ENCODE data around the gene NEK8. TPM values are rescaled to one million over a fixed set of nuclear protein-coding genes. Genes with fewer than 3 reads are reported as not detected.

Gene NEK8
- total and polyA plus RNA-seq, 10 donors, result 7.3 to 17.6 (median 12.1) TPM

- Histone ChIP-seq H3K9me3 (no peaks in the 10 kb centered on the region), H3K4me1 (no peaks in the 10 kb centered on the region), H3K27ac (no peak overlapping the region), H3K36me3 (peaks cover 14 to 87% (median 71%) of the 10 kb centered on the region in 6 donors), H3K4me3 (no peak overlapping the region), H3K27me3 (replicated peaks in 1 of 7) (no peaks in the 10 kb centered on the region)
- DNase-seq, result no peak
- WGBS, 5 donors, result 77 to 92% (median 82%) methylated on average over 3 of the region's 3 CpGs
- intact Hi-C loops (cut with DNase I; ENCODE audit: low total_unique reads), result no loop called here
- TF ChIP-seq POLR2AphosphoS5 (IDR thresholded peaks at IDR 0.05), result no peak
- TF ChIP-seq POLR2A (IDR thresholded peaks at IDR 0.05), result no peak
- TF ChIP-seq CTCF (IDR thresholded peaks at IDR 0.05 in 8 of 11, conservative IDR thresholded peaks at IDR 0.05 in 3 of 11), result no peak
Measured at GRCh38 chr17:28702752-28703150, 25.8 kb upstream of the NEK8 start.

DNA sequence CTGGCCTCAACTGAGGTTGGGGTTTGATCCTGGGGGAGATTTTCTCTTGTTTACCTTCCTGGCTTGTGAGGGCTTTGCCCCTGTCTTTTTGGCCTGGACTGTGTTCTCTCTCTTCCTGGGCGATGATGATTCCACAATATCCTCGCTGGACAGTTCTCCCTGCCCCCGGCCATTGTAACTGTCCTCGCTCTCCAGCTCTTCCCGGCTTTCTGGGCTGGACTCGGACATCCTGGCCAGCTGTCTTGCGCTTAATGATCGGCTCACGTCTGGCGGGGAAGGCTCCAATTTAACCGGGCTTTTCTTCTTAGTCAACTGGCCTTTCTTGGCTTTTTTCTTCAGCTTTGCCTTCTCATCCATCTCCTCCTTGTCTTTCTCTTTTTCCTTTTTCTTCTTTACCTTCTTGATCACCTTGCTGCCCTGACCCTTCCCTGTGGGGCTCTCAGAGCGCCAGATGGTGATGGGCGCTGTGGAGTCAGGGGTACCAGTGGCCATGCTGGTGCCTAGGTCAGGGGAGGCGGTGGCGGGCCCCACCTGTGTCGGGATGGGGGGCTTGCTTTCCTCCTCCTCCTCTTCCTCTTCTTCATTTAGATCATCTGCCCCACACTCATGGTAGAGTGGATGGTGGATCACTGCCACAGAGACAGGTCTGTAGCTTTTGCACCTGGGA lies 24.9 kb upstream of the NEK8 start:
- peaks cover 9 to 78% (median 62%) of the 10 kb centered on the region in 6 donors for H3K36me3 ChIP-seq
- DNase-seq, result no peak
- no peaks in the 10 kb centered on the region for H3K9me3 ChIP-seq
- no peak overlapping the region for H3K4me3 ChIP-seq
- no peaks in the 10 kb centered on the region for H3K4me1 ChIP-seq
- H3K27ac ChIP-seq, result no peak overlapping the region
- WGBS, 5 donors, result 84 to 93% (median 88%) methylated on average over 16 of the region's 16 CpGs
- no peaks in the 10 kb centered on the region for H3K27me3 ChIP-seq (replicated peaks in 1 of 7)
- intact Hi-C loops (cut with DNase I; ENCODE audit: low total_unique reads), result no loop called here
- TF ChIP-seq CTCF (IDR thresholded peaks at IDR 0.05 in 8 of 11, conservative IDR thresholded peaks at IDR 0.05 in 3 of 11), result no peak
- TF ChIP-seq POLR2A (IDR thresholded peaks at IDR 0.05), result no peak
- TF ChIP-seq POLR2AphosphoS5 (IDR thresholded peaks at IDR 0.05), result no peak

DNA sequence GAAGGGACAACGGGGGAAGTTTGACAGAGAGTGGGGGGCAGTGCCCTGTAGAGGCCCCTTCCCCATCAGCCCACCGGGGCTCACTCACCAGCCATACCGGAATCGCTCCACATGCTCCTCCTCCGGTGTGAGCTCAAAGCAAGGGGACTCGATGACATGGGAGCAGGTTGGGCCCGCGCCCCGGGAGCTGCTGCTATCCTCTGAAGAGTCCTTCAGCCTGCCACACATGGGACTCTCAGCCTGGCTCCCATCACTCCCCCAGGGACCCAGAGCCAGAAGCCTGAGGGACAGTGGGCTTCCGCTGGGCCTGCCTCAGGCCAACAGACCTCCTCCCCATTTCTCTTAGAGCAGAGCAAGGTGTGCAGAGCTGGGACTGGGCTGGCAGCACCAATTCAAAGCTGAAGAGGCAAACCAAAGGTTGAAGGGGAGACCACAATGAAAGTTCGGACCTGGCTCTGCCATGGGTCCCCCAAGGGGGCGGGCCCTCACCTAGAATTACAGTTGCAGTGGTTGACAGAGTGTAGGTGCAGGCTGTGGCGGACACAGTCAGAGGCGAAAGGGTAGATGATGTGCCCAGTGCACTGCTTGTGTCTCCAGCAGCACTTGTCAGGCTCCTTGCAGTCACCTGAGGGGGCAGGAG lies 24.2 kb upstream of the NEK8 start:
- 91 to 97% (median 94%) methylated on average over 3 to 14 of the region's 14 CpGs for WGBS, 5 donors
- Histone ChIP-seq H3K4me3 (no peak overlapping the region), H3K36me3 (peaks cover 7 to 71% (median 56%) of the 10 kb centered on the region in 6 donors), H3K4me1 (no peaks in the 10 kb centered on the region), H3K9me3 (no peaks in the 10 kb centered on the region), H3K27me3 (replicated peaks in 1 of 7) (no peaks in the 10 kb centered on the region), H3K27ac (no peak overlapping the region)
- DNase-seq, result no peak
- intact Hi-C loops (cut with DNase I; ENCODE audit: low total_unique reads), result no loop called here
- TF ChIP-seq CTCF (IDR thresholded peaks at IDR 0.05 in 8 of 11, conservative IDR thresholded peaks at IDR 0.05 in 3 of 11), result no peak
- peak in 2 of 3 donors; percentile 10 to 41 for TF ChIP-seq POLR2AphosphoS5 (IDR thresholded peaks at IDR 0.05)
- no peak for TF ChIP-seq POLR2A (IDR thresholded peaks at IDR 0.05)

DNA sequence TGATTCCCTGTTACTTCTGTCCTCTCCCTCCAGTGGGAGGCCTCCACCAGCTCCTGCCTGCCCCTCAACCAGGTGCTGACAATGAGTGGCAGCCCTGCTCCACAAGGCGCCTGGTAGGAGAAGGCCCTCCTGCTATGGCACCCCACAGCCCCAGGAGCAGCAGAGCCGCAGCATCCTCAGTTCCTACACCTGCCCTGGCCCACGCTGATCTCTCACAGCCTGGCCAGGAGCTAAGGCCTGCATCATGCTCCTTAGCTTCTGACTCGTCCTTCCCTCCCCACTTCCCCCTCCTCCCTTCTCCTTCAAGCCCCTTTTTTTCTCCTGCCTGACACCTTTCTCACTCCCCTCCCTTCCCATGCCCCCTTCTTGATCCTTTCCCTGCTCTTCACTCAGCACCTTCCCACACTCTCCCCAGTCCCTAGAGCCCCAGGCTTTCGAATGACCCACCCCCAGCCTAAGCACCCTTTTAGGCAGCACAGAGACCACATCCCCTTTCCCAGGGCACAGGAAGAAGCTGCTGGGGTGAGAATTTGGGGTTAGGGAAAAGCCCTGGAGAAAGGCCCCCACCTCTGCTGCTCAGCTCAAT lies 23.4 kb upstream of the NEK8 start:
- Histone ChIP-seq H3K36me3 (peaks cover 5 to 63% (median 47%) of the 10 kb centered on the region in 6 donors), H3K27ac (no peak overlapping the region), H3K27me3 (replicated peaks in 1 of 7) (no peaks in the 10 kb centered on the region), H3K4me1 (peaks cover 0 to 8% (median 1%) of the 10 kb centered on the region in 6 donors), H3K4me3 (no peak overlapping the region), H3K9me3 (no peaks in the 10 kb centered on the region)
- 76 to 90% (median 82%) methylated on average over 5 of the region's 5 CpGs for WGBS, 5 donors
- intact Hi-C loops (cut with DNase I; ENCODE audit: low total_unique reads), result no loop called here
- TF ChIP-seq POLR2A (IDR thresholded peaks at IDR 0.05) (no peak), POLR2AphosphoS5 (IDR thresholded peaks at IDR 0.05) (peak in 2 of 3 donors; percentile 10 to 61)
- DNase-seq, result no peak
